Measurements from ENCODE around the gene ANGEL2. TPM values are rescaled to one million over a fixed set of nuclear protein-coding genes. Genes with fewer than 3 reads are reported as not detected.
"Not testable (repeated sequence)": the region's sequence is repeated elsewhere in the genome, so short reads cannot be mapped to it uniquely, and the experiment has no call there.

The ANGEL2 gene
- total RNA-seq, 1 experiment from 2014 or later, result 38.5 TPM

GRCh38 chr1:213032651-213033050 is 17.0 kb upstream of the ANGEL2 start:
- no peak for DNase-seq (ENCODE audit: low read depth)
- in situ Hi-C loops (cut with HindIII; ENCODE audit: low pct_unique_long_range_greater_than_20kb, low sequenced_read_pairs), result no loop called here

DNA sequence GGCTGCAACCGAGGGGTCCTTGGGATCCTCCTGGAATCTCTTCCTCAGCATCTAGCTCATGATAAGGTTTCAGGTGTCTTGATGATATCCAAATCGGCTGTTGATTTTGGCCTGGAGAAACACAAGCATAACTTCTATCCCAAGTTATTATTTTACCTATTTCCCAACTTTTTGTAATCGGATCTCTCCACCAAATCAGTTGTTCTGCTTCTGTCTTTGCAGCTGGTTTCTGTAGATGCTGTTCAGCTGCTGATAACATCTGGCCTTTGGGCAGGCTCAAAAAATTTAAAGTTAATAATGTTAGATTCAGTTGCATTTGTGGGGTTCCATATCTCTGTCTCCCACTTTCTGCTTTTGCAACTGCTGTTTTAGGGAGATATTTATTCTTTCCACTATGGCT is 11.4 kb upstream of the ANGEL2 start:
- in situ Hi-C loops (cut with HindIII; ENCODE audit: low pct_unique_long_range_greater_than_20kb, low sequenced_read_pairs); DNase-seq (ENCODE audit: low read depth): not testable (repeated sequence)

DNA sequence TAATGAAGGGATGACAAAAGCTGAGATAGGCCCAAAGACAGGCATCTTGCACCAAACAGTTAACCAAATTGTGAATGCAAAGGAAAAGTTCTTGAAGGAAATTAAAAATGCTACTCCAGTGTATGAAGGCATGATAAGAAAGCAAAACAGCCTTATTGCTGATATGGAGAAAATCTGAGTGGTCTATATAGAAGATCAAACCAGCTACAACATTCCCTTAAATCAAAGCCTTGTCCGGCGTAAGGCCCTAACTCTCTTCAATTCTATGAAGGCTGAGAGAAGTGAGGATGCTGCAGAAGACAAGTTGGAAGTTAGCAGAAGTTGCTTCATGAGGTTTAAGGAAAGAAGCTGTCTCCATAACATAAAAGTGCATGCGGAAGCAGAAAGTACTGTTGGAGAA is 4.3 kb upstream of the ANGEL2 start:
- DNase-seq (ENCODE audit: low read depth), result no peak
- in situ Hi-C loops (cut with HindIII; ENCODE audit: low pct_unique_long_range_greater_than_20kb, low sequenced_read_pairs), result no loop called here

GRCh38 chr1:213019450-213019849 is 3.8 kb upstream of the ANGEL2 start:
- in situ Hi-C loops (cut with HindIII; ENCODE audit: low pct_unique_long_range_greater_than_20kb, low sequenced_read_pairs), result no loop called here
- DNase-seq (ENCODE audit: low read depth), result no peak

DNA sequence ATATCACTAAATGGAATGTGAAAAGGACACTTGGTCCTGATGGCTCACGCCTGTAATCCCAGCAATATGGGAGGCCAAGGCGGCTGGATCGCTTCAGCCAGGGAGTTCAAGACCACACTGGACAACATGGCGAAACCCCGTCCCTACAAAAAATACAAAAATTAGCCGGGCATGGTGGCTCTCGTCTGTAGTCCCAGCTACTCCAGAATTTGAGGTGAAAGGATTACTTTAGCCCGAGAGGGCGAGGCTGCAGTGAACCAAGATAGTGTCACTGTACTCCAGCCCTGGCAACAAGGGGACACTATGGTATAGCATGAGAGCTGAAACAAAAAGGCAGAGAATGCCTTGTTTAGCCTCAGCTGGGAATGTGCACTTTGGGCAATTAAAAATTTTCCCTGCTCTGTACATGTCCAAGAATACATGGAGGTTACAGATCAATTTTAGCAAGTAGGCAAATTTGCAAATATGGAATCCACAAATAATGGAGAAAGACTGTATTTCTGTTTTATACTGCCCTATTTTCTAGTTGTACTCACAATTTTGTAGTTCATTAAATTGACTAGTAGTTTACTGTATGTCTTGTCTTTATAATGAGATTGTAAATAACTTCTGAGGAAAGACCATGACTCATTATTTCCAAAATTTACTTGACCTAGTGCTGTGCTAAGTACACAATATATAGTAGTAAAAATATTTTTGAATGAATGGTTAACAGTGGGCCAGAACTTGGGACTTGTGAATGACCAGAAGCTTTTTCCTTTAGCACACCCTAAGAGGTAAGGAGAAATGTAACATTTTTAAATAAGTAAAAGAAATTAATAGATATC is 2.0 kb upstream of the ANGEL2 start:
- no peak for DNase-seq (ENCODE audit: low read depth)
- in situ Hi-C loops (cut with HindIII; ENCODE audit: low pct_unique_long_range_greater_than_20kb, low sequenced_read_pairs), result no loop called here

GRCh38 chr1:213014642-213015041 is 1.0 kb downstream of the ANGEL2 start:
- in situ Hi-C loops (cut with HindIII; ENCODE audit: low pct_unique_long_range_greater_than_20kb, low sequenced_read_pairs), result no loop called here
- DNase-seq (ENCODE audit: low read depth), result no peak

DNA sequence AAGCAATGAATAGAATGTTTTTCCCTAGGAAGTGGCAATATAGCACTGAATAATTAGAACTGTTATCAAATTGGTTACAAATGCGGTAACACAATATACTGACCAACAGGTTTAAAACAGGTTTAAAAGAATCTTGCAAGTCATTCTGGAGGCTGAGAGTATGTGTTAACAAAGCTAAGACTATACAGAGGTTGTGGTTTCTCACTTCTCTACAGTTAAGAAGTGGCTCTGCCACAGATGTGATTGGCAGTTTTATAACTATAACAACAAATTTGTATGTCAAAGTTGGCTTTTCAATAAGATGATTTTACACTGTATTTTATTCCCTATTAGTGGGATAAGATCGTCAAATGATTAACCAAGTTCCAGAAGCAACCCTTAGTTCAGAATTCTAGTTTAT is 7.1 kb downstream of the ANGEL2 start:
- in situ Hi-C loops (cut with HindIII; ENCODE audit: low pct_unique_long_range_greater_than_20kb, low sequenced_read_pairs), result no loop called here
- no peak for DNase-seq (ENCODE audit: low read depth)

DNA sequence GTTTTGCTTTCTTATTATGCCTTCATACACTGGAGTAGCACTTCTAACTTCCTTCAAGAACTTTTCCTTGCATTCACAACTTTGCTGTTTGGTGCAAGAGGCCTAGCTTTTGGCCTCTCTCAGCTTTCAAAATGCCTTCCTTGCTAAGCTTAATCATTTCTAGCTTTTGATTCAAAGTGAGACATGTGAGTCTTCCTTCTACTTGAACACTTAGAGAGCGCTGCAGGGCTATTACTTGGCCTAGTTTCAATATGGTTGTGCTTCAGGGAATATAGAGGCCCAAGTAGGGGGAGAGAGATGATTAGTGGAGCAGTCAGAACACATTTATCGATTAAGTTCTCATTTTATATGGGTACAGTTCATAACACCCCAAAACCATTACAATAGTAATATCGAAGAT is 12.4 kb downstream of the ANGEL2 start:
- DNase-seq (ENCODE audit: low read depth), result no peak
- in situ Hi-C loops (cut with HindIII; ENCODE audit: low pct_unique_long_range_greater_than_20kb, low sequenced_read_pairs), result no loop called here

DNA sequence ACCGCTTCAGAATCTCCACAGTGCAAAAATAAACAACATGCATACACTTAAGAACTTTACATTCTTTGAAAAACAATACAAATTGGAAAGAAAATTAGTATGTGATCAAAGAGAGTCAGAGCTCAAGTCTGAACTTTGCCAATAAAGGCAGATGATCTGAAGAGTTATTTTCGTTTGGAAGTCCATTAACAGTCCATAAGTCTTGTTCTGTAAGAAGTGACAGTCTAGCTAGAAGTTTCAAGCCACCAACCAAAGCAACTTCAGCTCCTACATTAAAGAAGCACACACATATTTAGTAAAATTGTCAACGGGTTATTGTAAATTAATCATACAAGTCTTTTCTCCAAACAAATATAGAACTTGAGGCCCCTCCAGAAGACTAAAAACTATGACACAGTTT is 20.7 kb downstream of the ANGEL2 start:
- DNase-seq (ENCODE audit: low read depth), result no peak
- in situ Hi-C loops (cut with HindIII; ENCODE audit: low pct_unique_long_range_greater_than_20kb, low sequenced_read_pairs), result no loop called here

- DNase-seq (ENCODE audit: low read depth); in situ Hi-C loops (cut with HindIII; ENCODE audit: low pct_unique_long_range_greater_than_20kb, low sequenced_read_pairs): not testable (repeated sequence)
These were observed 21.7 kb downstream of the ANGEL2 start for GRCh38 chr1:212993960-212994359.

DNA sequence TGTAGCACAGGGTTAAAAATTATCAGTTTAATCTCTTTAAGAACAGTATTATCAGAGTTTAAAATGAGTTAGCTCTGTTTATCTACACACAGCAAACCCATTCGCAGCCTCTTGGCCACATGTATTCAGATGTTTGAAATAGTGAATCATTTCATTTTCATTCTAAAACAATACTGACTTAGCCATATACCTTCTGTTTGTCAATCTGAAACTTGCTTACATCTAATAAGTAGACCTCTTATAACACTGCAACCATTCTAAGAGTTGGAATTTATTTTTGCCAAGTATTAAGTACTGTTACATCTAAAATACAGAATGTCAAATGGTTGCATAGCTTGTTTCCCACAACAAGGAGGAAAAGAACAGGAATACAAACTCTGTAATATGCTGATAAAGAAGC is 25.4 kb downstream of the ANGEL2 start:
- no peak for DNase-seq (ENCODE audit: low read depth)
- in situ Hi-C loops (cut with HindIII; ENCODE audit: low pct_unique_long_range_greater_than_20kb, low sequenced_read_pairs), result no loop called here

GRCh38 chr1:212987702-212988322 is 27.9 kb downstream of the ANGEL2 start:
- in situ Hi-C loops (cut with HindIII; ENCODE audit: low pct_unique_long_range_greater_than_20kb, low sequenced_read_pairs), result no loop called here
- no peak for DNase-seq (ENCODE audit: low read depth)

DNA sequence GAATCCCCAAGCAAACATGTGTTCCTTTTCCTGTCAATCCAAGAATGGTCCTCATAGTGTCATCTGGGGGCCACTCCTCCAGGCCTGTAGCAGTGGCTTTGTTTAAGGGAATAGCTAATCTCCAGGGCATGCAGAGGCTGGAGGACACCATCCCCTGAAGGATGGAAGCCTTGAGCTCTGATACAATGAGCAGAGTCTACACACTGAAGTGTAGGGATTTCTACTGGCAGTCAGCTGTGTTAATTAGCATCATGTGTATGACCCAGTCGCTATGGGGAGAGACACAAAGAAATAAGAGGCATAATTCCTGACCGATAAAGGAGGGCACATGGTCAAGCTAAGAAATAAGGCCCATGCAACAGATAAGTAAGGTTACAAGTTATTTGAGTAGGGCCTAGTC is 29.1 kb downstream of the ANGEL2 start:
- DNase-seq (ENCODE audit: low read depth), result no peak
- in situ Hi-C loops (cut with HindIII; ENCODE audit: low pct_unique_long_range_greater_than_20kb, low sequenced_read_pairs), result no loop called here

DNA sequence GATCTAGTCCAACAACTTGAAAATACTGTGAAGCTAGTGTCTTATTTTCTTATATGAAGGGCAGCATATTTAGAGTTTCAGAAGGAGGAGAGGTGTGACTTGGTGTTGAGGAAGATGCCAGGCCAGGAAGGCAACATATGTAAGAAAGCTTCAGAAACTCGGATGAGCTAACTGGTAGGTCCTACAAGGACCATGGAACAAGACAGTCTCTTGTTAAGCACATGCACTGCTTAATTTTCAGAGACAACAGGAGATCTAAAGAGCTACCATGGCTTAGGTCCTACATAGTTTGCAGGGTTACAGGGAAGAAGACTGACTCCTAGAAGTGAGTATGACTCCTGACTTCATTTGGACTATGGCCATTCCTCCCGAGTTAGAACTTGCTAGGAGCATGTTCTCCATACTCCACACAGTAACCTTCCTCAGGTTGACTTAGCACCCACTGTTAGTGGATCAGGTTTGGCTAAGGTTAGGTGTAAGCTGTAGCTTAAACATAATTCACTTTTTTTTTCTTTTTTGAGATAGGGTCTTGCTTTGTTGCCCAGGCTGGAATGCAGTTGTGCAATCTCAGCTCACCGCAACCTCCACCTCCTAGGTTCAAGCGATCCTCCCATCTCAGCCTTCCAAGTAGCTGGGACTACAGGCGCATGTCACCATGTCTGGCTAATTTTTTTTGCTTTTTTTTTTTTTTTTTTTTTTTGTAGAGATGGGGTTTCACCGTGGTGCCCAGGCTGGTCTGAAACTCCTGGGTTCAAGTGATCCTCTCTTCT is 31.0 kb downstream of the ANGEL2 start:
- DNase-seq (ENCODE audit: low read depth), result no peak
- in situ Hi-C loops (cut with HindIII; ENCODE audit: low pct_unique_long_range_greater_than_20kb, low sequenced_read_pairs), result no loop called here

DNA sequence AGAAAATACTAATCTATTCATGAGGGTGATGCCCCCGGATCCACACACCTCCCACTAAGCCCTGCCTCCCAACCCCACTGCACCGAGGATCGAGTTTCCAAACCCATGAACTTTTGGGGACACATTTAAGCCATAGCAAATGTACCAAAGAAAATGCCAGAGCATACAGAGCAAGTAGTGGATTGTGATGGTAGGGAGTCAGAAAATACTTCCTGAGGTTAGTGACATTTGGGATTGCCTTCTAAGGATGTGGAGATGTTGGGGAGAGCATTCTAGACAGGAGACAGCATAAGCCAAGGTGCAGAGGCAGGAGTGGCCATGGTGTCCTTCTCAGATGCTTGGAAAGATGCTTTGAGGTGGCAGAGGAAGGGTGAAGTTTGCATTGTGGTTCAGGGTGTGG is 32.2 kb downstream of the ANGEL2 start:
- no peak for DNase-seq (ENCODE audit: low read depth)
- in situ Hi-C loops (cut with HindIII; ENCODE audit: low pct_unique_long_range_greater_than_20kb, low sequenced_read_pairs), result no loop called here

DNA sequence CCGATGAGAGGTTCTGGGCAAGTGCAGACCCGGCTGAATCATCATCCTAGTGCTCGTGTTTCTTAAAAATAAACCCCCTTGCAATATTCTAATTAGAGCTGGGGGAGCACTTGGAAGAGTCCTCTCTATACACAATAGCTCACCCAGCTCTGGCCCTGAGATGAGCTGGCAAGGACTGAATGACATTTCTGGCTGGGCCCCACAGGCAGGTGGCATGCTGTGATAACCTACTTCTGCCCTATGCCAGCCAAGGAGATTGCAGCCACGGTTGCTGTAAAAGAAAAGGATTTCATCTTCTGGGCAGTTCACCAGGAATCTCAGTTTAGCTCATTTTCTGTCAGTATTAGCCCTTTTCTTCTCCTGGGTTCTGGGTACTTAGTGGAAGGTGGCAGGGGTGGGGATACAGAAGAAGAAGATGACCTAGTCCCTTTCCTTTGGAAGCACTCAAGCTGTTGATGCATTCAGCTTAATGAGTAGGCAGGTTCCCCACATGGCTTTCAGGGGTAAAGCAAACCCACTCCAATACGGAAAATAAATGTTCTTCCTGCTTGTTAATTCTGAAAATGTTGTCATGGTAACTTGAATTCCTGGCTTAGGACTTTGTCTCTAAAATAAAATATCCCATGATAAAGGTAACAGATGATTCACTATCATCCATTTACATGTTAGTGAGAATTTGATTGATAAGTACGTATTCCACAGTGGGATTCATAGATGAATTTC is 33.1 kb downstream of the ANGEL2 start:
- in situ Hi-C loops (cut with HindIII; ENCODE audit: low pct_unique_long_range_greater_than_20kb, low sequenced_read_pairs), result no loop called here
- DNase-seq (ENCODE audit: low read depth), result no peak

GRCh38 chr1:212981571-212982328 is 33.9 kb downstream of the ANGEL2 start:
- in situ Hi-C loops (cut with HindIII; ENCODE audit: low pct_unique_long_range_greater_than_20kb, low sequenced_read_pairs), result no loop called here
- no peak for DNase-seq (ENCODE audit: low read depth)

DNA sequence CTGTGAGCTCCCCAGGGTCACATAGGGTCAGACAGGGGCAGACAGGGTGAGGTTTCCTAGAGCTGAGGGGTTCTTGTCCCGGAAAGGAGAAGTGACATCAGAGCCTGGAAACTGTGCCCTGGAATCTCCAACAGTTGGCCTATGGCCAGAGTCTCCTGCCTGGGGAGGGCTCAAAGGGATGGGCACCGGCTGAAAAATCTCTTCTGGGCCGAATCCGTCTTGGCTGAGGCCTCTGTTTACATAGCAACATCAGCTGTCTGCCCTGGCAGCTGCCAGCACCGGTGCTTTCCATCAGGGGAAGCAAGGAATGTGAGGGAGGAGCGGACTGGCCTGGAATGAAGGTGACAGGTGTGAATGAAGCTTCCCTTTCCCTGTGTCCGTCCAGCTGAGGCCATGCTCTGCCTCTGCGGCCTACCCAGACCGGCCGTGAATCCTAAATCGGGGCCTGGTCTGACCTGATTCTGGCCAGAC is 34.6 kb downstream of the ANGEL2 start:
- DNase-seq (ENCODE audit: low read depth), result no peak
- in situ Hi-C loops (cut with HindIII; ENCODE audit: low pct_unique_long_range_greater_than_20kb, low sequenced_read_pairs), result no loop called here

All from Caki2 (cell line).